DOHH2 (cell line): ENCODE results near the gene TMCC3.

Experiments used
- CTCF ChIP-seq: fragments of 200-600 bp; sonication (generic); IDR thresholded peaks from one replicate; pipeline ENCODE4 v1.5.1; 2014; ENCODE audit warnings: antibody characterized with exemption, mild to moderate bottlenecking, low read depth, low read length; ENCODE audit not compliant: poor library complexity, severe bottlenecking
- EZH2phosphoT487 ChIP-seq: fragments of 200-600 bp; sonication (generic); IDR thresholded peaks from 2 replicates; pipeline ENCODE4 v1.6.1; 2017; ENCODE audit warnings: borderline replicate concordance, mild to moderate bottlenecking, antibody characterized with exemption, low read length, moderate library complexity, mixed read lengths

GRCh38 chr12:94644141-94644979 is 6.0 kb downstream of the TMCC3 start:
- TF ChIP-seq CTCF (no peak), EZH2phosphoT487 (no peak)
